Measurements from ENCODE around the gene OR13C5. TPM values are rescaled to one million over a fixed set of nuclear protein-coding genes. Genes with fewer than 3 reads are reported as not detected.
"Not testable (repeated sequence)": the region's sequence is repeated elsewhere in the genome, so short reads cannot be mapped to it uniquely, and the experiment has no call there.

The OR13C5 gene, protein sequence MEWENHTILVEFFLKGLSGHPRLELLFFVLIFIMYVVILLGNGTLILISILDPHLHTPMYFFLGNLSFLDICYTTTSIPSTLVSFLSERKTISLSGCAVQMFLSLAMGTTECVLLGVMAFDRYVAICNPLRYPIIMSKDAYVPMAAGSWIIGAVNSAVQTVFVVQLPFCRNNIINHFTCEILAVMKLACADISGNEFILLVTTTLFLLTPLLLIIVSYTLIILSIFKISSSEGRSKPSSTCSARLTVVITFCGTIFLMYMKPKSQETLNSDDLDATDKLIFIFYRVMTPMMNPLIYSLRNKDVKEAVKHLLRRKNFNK
- under 1 TPM in 1 of 4 donors, not detected in 3; 0.21 TPM for polyA plus RNA-seq (ENCODE audit: insufficient read length in 4 of 4)

DNA sequence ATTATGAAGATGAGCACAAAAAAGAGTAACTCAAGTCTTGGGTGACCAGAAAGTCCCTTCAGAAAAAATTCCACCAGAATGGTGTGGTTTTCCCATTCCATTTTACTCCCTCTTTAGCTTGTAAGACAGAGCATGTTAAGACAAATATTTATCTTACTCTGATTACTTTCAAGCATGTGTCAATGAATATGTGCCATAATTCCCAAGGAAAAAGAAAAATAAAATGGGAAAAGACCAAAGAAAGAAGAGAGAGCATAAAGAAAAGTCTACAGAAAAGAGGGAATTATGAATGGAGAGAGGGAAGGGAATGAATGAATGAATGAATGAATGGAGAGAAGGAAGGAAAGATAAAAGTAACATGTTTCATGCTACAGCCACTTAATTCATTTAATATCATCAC is at the start of gene OR13C5:
TSS of gene OR13C5 (minus strand) at position 101 of the 400 bp plus-strand sequence. CDS start at position 101, 0 bp downstream.
- DNase-seq (ENCODE audit: low read depth in 4 of 4, low spot score in 2 of 4) = not testable (repeated sequence)

DNA sequence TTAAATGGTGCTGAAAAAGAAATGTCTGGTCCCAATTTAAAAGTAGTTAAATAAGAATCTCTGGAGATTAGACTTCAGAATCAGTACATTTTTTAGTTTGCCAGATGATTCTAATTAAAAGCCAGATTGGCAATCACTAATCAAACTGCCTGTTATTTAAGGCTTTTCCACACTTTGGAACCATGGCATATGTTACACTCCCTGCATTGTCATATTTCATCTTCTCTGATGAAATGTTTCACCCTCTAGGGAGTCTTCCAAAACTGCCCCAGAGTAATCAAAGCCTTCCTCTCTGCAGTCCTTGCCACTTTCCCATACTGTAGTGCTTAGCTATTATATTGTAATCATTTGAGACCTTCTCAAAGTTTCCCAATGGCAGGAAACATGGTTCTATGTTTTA is 36.2 kb upstream of the OR13C5 start:
- no peak for DNase-seq (ENCODE audit: low read depth in 4 of 4, low spot score in 2 of 4)

DNA sequence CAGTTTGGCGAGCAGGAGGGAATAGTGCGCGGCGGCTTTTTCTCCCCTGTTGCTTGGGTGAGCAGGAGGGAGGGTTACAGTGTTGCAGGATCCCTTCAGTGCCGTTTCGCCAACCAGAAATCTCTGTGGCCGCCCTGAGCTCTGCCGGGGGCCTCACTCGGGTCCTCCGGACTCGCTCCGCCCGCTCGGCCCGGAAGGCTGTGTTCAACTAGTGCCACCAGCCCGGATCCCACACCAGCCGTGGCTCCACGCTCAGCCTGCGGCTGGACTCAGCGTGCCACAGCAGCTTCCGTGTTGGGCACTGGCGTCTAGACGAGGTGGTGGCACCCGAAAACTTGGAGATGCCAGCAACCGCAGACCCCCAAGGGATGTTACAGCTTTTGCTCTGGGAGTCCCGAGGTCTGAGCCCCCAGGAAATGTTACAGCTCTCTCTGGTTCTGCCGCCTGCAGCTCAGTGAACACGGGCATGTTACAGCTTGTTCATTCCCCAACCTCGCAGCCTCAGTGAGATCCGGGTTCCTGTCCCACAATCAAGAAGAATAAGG is 34.8 kb upstream of the OR13C5 start:
- DNase-seq (ENCODE audit: low read depth in 4 of 4, low spot score in 2 of 4) = no peak

DNA sequence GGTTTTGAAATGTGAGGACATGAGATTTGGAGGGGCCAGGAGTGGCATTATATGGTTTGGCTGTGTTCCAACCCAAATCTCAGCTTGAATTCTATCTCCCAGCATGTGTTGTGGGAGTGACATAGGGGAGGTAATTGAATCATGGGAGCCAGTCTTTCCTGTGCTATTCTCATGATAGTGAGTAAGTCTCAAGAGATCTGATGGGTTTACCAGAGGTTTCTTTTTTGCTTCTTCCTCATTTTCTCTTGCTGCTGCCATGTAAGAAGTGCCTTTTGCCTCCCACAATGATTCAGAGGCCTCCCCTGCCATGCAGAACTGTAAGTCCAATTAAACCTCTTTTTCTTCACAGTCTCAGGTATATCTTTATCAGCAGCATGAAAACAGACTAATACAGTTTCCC is 26.8 kb upstream of the OR13C5 start:
- not testable (repeated sequence) for DNase-seq (ENCODE audit: low read depth in 4 of 4, low spot score in 2 of 4)

DNA sequence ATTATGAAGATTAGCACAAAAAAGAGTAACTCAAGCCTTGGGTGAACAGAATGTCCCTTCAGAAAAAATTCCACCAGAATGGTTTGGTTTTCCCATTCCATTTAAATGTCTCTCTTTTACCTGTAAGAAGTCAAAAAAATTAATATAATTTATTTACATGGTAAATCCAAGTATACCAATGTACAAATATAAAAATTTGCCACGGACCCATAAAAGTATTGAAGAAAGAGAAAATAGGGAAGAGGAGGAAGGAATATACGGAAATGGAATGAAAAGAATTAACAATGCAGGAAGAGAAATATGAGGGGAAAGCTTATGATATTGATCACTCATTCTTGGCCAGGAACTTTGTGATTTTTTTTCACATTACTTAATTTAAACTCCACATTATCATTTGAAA is 18.9 kb upstream of the OR13C5 start, which contains the start of gene OR13C9:
TSS of gene OR13C9 (minus strand) at position 101 of the 400 bp plus-strand sequence. CDS start at position 101, 0 bp downstream.
- no peak for DNase-seq (ENCODE audit: low read depth in 4 of 4, low spot score in 2 of 4)

DNA sequence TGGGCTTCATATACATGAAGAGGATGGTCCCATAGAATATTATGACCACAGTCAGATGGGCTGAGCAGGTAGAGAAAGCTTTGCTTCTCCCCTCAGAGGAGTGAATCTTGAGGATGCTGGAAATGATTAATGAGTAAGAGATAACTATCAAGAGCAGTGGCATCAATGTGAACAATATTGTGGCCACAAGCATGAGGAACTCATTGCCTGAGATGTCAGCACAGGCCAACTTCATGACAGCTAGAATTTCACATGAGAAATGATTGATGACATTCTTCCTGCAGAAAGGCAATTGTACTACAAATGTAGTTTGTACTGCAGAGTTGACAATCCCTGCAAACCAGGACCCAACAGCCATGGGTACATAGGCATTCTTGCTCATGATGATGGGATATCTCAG is 18.2 kb upstream of the OR13C5 start:
- no peak for DNase-seq (ENCODE audit: low read depth in 4 of 4, low spot score in 2 of 4)

DNA sequence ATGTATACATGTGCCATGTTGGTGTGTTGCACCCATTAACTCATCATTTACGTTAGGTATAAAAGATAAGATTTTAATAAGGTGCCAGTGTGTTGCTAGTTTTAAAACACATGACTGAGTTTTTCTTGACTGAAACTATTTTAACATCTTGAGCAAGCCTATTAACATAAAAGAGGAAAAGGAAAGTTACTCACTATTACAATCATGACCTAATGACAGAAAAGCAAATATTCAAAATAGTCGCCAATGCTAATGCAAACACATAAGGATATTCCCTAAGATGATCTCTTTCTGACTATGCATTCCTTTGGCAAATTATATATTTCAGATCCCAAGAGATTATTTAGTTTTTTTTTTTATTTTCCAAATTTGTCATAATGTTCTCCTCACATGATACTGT is 12.0 kb upstream of the OR13C5 start:
- no peak for DNase-seq (ENCODE audit: low read depth in 4 of 4, low spot score in 2 of 4)

DNA sequence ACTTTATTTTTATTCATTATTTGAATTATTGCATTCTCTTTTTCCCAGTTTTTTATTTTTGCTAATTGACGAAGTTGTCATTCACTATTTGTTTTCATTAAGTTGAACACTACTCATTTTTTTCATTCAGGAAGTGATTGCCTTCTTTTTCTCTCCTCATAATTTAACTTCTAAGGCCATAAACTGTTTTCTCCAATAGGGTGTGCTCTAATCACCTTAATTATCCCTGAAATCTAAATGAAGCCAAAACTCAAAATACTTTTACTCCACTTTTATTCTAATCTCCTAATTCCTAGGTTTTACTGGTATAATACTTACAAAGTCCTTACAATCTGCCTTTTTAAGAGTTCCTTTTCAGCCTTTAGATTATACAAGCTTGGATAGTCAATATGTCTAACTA is 9.1 kb upstream of the OR13C5 start:
- DNase-seq (ENCODE audit: low read depth in 4 of 4, low spot score in 2 of 4) = no peak

DNA sequence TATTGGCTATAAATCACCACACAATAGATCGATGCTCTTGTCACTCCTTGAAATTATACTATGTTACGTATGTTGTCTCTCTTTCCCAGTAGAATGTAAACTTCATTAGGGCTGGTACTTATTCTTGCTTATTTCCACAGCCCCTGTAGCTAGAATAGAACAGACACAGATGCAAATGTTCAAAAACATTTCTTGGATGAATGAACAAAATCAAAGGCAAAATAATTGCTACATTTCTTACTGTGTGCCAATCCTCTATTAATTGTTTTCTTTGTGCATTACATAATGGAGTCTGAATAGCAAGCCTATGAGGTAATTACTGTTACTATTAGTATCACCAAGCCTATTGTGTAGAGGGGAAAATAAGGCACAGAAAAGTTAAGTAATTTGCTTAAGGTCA is 6.9 kb upstream of the OR13C5 start:
- no peak for DNase-seq (ENCODE audit: low read depth in 4 of 4, low spot score in 2 of 4)

DNA sequence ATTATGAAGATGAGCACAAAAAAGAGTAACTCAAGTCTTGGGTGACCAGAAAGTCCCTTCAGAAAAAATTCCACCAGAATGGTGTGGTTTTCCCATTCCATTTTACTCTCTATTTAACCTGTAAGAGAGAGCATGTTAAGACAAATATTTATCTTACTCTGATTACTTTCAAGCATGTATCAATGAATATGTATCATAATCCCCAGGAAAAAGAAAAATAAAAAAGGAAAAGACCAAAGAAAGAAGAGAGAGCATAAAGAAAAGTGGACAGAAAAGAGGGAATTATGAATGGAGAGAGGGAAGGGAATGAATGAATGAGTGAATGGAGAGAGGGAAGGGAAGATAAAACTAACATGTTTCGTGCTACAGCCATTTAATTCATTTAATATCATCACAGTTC is 6.3 kb upstream of the OR13C5 start, which contains the start of gene OR13C2:
TSS of gene OR13C2 (minus strand) at position 101 of the 400 bp plus-strand sequence. CDS start at position 101, 0 bp downstream.
- not testable (repeated sequence) for DNase-seq (ENCODE audit: low read depth in 4 of 4, low spot score in 2 of 4)

DNA sequence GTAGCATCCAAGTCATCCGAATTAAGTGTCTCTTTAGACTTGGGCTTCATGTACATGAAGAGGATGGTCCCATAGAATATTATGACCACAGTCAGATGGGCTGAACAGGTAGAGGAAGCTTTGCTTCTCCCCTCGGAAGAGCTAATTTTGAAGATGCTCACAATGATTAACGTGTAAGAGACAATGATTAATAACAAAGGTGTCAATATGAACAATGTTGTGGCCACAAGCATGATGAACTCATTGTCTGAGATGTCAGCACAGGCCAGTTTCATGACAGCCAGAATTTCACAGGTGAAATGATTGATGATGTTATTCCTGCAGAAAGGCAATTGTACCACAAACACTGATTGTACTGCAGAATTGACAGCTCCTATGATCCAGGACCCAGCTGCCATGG is 5.6 kb upstream of the OR13C5 start:
- no peak for DNase-seq (ENCODE audit: low read depth in 4 of 4, low spot score in 2 of 4)

DNA sequence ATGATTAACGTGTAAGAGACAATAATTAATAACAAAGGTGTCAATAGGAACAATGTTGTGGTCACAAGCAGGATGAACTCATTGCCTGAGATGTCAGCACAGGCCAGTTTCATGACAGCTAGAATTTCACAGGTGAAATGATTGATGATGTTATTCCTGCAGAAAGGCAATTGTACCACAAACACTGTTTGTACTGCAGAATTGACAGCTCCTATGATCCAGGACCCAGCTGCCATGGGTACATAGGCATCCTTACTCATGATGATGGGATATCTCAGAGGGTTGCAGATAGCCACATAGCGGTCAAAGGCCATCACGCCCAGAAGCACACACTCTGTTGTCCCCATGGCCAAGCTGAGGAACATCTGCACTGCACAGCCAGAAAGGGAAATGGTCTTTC is 464 bp downstream of the OR13C5 start:
- not testable (repeated sequence) for DNase-seq (ENCODE audit: low read depth in 4 of 4, low spot score in 2 of 4)

DNA sequence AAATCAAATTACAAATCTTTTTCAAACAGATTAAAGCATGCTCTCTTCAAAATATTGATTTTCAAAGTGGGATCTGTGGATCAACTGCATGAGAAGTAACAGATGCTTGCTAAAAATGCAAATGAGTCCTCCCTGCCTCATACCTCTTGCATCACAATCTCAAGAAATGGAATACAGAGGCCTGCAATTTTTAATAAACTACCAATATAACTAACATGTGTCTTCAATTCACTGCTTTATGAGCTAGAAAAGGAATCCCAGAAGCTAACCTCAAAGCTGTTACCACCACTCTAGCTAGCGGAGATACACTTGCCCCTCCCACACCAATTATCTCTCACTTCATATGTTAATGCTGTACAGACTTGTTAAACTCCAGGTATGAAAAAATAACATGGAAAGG is 9.6 kb downstream of the OR13C5 start:
- no peak for DNase-seq (ENCODE audit: low read depth in 4 of 4, low spot score in 2 of 4)

DNA sequence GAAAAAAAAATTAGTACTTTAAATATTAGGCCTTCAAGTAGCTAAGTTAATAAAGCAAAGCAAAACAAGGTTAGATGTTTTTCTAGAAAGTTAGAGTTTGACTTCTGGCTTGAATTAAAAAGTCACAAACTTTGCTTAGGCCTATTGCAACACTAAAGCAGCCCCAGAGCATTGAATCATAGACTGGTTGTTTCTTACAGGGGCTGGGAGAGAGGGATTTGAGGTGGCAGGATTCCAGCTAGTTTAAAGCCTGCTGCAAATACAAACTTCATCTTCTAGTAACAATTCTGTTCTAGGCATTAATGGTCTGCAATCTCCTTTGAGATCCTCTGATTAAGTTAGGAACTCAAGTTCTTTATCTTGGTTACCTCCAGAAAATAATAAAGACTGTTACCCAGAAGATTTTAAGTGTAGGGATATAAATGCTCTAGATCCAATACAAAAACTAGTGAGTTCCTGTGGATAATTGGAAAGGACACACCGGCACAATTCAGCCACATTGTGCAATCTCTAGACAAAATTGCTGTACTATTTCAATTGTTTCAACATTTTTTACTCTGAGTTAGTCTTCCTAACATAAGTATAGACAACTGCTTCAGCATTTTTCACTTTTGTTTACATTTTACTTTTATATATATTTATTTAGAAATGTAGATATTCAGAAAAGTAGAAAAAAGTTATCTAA is 12.6 kb downstream of the OR13C5 start:
- DNase-seq (ENCODE audit: low read depth in 4 of 4, low spot score in 2 of 4) = peak in 1 of 4 donors; percentile 1

DNA sequence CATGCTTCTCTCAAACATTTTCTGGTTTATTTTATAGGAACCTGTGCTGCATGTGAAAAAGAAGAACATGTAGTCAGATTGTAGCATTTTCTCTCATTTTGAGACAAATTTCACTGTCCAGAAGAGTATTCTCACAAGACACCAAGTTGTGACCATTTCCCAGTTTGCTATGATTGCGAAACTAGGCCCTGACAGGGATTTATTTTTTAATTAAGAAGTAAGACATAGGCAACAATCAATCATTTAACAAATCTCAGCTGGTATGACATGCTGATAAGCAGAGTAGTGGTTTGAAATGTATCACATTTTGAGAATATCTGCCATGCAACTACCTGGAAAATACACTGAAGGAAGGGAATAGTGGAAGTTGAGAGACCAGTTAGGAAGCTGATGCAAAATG is 18.7 kb downstream of the OR13C5 start:
- no peak for DNase-seq (ENCODE audit: low read depth in 4 of 4, low spot score in 2 of 4)

DNA sequence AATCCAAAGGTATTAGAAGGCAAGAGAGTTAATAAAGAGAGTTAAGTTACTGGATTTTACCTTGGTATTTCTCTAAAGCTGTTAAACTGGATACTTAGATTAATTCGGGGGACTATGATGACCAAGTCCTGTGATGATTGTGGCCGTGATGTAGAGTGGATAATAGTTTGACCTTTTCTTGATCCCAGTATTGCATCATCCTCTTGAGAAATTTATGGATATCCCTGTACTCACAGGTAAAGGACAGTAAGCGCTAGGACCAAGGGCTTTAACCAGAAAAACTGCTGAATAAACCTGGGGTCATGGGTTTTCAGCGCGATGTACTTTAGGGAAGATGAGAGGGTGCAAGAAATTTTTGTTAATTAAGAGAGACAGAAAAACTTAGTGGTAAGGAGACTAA is 21.9 kb downstream of the OR13C5 start:
- DNase-seq (ENCODE audit: low read depth in 4 of 4, low spot score in 2 of 4) = no peak

DNA sequence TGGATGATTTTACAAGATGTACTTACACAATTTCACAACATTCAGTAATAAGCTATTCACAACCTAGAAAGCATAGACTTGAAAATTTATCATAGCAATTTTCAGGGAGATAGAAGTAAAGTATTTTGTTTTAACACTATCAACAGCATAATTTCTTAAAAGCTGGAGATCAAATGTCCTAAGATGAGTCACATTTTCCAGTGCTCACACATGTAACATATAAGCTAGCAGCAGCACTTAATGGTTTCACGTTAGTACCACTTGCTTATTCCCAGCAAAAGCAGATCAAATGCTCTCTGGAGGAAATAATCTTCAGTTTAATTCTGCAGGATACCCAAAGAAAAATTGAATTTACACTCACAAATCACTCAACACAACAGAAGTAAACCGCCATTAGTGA is 23.8 kb downstream of the OR13C5 start:
- no peak for DNase-seq (ENCODE audit: low read depth in 4 of 4, low spot score in 2 of 4)

DNA sequence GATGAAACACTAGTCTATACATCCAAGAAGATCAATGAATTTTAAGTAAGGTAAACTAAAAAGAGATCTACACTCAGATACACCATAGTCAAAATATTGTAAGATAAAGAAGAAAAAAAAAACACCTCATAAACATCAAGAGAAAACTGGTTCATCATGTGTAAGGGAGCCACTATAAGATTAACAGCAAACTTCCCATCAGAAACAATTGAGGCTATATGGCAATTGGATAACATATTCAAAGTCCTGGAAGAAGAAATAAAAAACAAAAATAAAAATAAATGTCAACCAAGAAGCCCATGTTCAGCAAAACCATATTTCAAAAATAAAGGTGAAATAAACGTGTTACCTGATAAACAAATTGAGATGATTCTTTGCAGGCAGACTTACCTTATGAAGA is 26.6 kb downstream of the OR13C5 start:
- no peak for DNase-seq (ENCODE audit: low read depth in 4 of 4, low spot score in 2 of 4)

DNA sequence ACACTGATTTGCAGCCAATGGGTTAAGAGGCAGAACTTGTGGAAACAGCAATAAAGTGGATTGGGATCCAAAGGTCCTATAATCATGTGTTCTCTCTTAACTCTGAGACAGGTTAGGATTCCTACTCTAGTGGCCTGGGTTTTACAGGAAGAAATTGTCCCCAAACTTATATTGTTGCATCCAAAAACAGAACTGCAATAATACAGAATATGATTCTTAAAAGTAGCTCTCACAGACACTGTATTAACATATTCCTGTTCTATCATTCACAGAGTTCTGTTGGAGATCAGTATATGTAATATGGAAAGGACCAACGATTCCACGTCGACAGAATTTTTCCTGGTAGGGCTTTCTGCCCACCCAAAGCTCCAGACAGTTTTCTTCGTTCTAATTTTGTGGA is 30.3 kb downstream of the OR13C5 start, which contains the start of gene OR13C8:
TSS of gene OR13C8 (plus strand) at position 301 of the 400 bp plus-strand sequence. CDS start at position 301, 0 bp downstream.
- DNase-seq (ENCODE audit: low read depth in 4 of 4, low spot score in 2 of 4) = no peak

DNA sequence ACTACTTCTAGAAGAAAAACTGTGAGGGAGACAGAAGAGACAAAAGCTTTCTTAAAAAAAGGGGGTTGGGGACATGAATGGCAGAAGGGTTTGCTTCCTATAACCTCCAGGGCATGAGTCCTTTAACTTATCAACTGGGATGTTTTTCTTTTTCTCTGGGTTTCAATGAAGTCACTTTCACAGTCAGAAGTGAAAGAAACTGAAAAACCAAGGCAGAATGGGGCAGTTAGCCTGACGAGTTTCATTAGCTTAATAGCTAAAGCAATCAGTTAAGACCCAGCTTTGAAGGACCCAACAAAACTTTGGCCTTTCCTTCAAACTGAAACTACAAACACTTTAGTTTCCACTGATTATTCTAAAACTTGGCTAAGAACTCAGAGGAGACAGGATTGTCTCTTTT is 34.9 kb downstream of the OR13C5 start:
- DNase-seq (ENCODE audit: low read depth in 4 of 4, low spot score in 2 of 4) = no peak

DNA sequence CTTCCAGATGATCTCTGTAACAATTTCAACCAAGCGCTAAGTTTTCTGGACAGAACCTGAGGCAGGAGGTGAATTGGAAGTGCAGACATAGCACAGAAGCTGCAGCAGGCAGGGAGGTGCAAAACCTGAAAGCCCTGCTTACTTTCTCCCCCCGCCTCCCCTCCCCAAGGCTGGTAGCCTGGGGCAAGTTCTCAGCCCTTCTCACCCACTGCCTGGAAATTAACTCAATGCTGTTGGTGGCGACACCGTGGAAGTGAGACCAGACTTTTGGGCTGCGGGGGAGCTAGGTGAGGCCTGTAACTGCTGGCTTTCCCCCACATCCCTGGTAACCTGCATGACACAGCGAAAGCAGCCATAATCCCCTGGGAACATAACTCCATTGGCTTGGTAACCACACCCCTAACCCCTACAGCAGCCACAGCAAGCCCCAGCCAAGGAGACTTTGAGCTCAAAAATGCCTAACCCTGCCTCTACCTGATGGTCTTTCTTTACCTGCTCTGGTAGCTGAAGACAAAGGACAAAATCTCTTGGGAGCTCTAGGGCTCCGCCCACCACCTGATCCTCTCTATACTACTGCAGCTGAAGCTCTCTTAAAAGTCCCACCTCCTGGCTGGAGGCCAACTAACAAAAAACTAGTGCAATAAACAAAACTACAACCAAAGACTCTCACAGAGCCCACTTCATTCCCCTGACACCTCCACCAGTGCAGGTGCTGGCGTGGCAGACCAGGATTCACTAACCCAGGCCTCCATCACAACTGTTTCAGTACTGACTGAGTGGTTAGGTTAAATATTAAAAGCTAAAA is 42.2 kb downstream of the OR13C5 start:
- DNase-seq (ENCODE audit: low read depth in 4 of 4, low spot score in 2 of 4) = no peak
